Left lung (tissue), 10 donors: Measurements from ENCODE around the gene MUC12. TPM values are rescaled to one million over a fixed set of nuclear protein-coding genes. Genes with fewer than 3 reads are reported as not detected.

ENCODE experiments used
- ATAC-seq: fragments of 200-7000 bp; cut with Tn5 transposase; one replicate; pipeline ENCODE4 v1.9.1; 2020; ENCODE audit warnings: moderate library complexity
- DNase-seq, 4 donors: peaks; one replicate each; pipeline ENCODE4 v3.0.0-alpha.2; 2013 to 2020
- H3K27ac ChIP-seq, 2 donors: fragments of 200-600 bp; sonication (generic) in 1 of 2; one replicate each; pipeline versions ENCODE4 v1.5.0 to v1.8.0; 2020 to 2021
- H3K27me3 ChIP-seq, 2 donors: fragments of 200-600 bp; sonication (generic) in 1 of 2; one replicate each; pipeline versions ENCODE4 v1.5.0 to v1.8.0; 2020 to 2021
- H3K36me3 ChIP-seq, 2 donors: fragments of 200-600 bp; sonication (generic) in 1 of 2; one replicate each; pipeline versions ENCODE4 v1.5.0 to v1.8.0; 2020 to 2021
- H3K4me1 ChIP-seq, 2 donors: fragments of 200-600 bp; one replicate each; pipeline ENCODE4 v1.8.0; 2021
- H3K4me3 ChIP-seq, 2 donors: fragments of 200-600 bp; sonication (generic) in 1 of 2; one replicate each; pipeline versions ENCODE4 v1.5.0 to v1.8.0; 2020 to 2021; ENCODE audit warnings: mild to moderate bottlenecking in 1 of 2
- H3K9me3 ChIP-seq, 2 donors: fragments of 200-600 bp; sonication (generic) in 1 of 2; one replicate each; pipeline versions ENCODE4 v1.5.0 to v1.8.0; 2020 to 2021
- CTCF ChIP-seq, 2 donors: fragments of 200-600 bp; sonication (generic) in 1 of 2; IDR thresholded peaks; one replicate each; pipeline versions ENCODE4 v1.5.0 to v1.8.0; 2021; ENCODE audit warnings: antibody characterized with exemption in 2 of 2
- intact Hi-C, 2 donors: fragments of 100-400 bp; cut with DNase I; formaldehyde crosslinking; loops; one replicate each; pipeline versions ENCODE4 v1.11.2 to v1.14.2; 2022
- polyA plus RNA-seq, 6 donors: library from polyadenylated mRNA; unstranded; fragments of 120-200 nt; gene quantifications; one replicate each; pipeline ENCODE4 v1.2.1, GENCODE V29; 2013; ENCODE audit not compliant: insufficient read length in 6 of 6
- total RNA-seq, 2 donors: library from RNA; stranded (reverse); fragmentation: NEBNext Ultra II Directional; extraction: Animal tissue kit (Norgen Biotek cat#: 25700); gene quantifications; one replicate each; pipeline ENCODE4 v1.2.1, GENCODE V29; 2021
- donor health status: DM: no; HTN: yes; CAD: no.
- donor health status: DM: no; HTN: no; CAD: no.

MUC12 gene
- total and polyA plus RNA-seq, 8 donors = 0.44 to 2.0 (median 1.2) TPM

GRCh38 chr7:100968031-100968430 is 1.3 kb upstream of the MUC12 start:
- peaks cover 7 to 19% of the 10 kb centered on the region in 2 donors for H3K4me1 ChIP-seq
- DNase-seq (peak in 1 of 4 donors; percentile 36), ATAC-seq (no peak)
- no peaks in the 10 kb centered on the region for H3K9me3 ChIP-seq
- no peaks in the 10 kb centered on the region for H3K36me3 ChIP-seq
- H3K4me3 ChIP-seq = no peak overlapping the region
- no peak overlapping the region for H3K27ac ChIP-seq
- peaks cover 41 to 86% of the 10 kb centered on the region in 2 donors for H3K27me3 ChIP-seq
- no peak for TF ChIP-seq CTCF (IDR thresholded peaks at IDR 0.05)
- intact Hi-C loops = no loop called here

- H3K36me3 ChIP-seq = no peaks in the 10 kb centered on the region
- intact Hi-C loops = no loop called here
- no peak overlapping the region for H3K4me3 ChIP-seq
- H3K27ac ChIP-seq = no peak overlapping the region
- no peaks in the 10 kb centered on the region for H3K9me3 ChIP-seq
- DNase-seq (no peak), ATAC-seq (no peak)
- H3K27me3 ChIP-seq = peaks cover 35 to 83% of the 10 kb centered on the region in 2 donors
- peaks cover 7 to 19% of the 10 kb centered on the region in 2 donors for H3K4me1 ChIP-seq
- no peak for TF ChIP-seq CTCF (IDR thresholded peaks at IDR 0.05)
Measured at GRCh38 chr7:100968650-100969049, 715 bp upstream of the MUC12 start.

- Histone ChIP-seq H3K4me1 (peaks cover 0 to 4% of the 10 kb centered on the region in 2 donors), H3K36me3 (no peaks in the 10 kb centered on the region), H3K27me3 (peaks cover 13 to 60% of the 10 kb centered on the region in 2 donors), H3K4me3 (no peak overlapping the region), H3K27ac (no peak overlapping the region), H3K9me3 (no peaks in the 10 kb centered on the region)
- no peak for TF ChIP-seq CTCF (IDR thresholded peaks at IDR 0.05)
- DNase-seq (peak in 1 of 4 donors; percentile 75), ATAC-seq (no peak)
- intact Hi-C loops = no loop called here
Measured at GRCh38 chr7:100971111-100972001, 2.0 kb downstream of the MUC12 start.

- Histone ChIP-seq H3K27me3 (peaks cover 7 to 57% of the 10 kb centered on the region in 2 donors), H3K36me3 (no peaks in the 10 kb centered on the region), H3K9me3 (no peaks in the 10 kb centered on the region), H3K4me3 (no peak overlapping the region), H3K4me1 (no peaks in the 10 kb centered on the region), H3K27ac (no peak overlapping the region)
- no peak for TF ChIP-seq CTCF (IDR thresholded peaks at IDR 0.05)
- DNase-seq (no peak), ATAC-seq (no peak)
- intact Hi-C loops = no loop called here
Measured at GRCh38 chr7:100972002-100972347, 2.6 kb downstream of the MUC12 start.

- H3K4me3 ChIP-seq = no peak overlapping the region
- intact Hi-C loops = no loop called here
- no peaks in the 10 kb centered on the region for H3K36me3 ChIP-seq
- ATAC-seq = no peak
- TF ChIP-seq CTCF (IDR thresholded peaks at IDR 0.05) = no peak
- no peak overlapping the region for H3K27ac ChIP-seq
- DNase-seq = no peak
- no peaks in the 10 kb centered on the region for H3K4me1 ChIP-seq
- H3K27me3 ChIP-seq = peaks cover 0 to 38% of the 10 kb centered on the region in 2 donors
- no peaks in the 10 kb centered on the region for H3K9me3 ChIP-seq
Measured at GRCh38 chr7:100974021-100974420, 4.7 kb downstream of the MUC12 start.
